Fibroblast of the aortic adventitia (primary cell): ENCODE data around the gene FREM2. TPM values are rescaled to one million over a fixed set of nuclear protein-coding genes. Genes with fewer than 3 reads are reported as not detected.

ENCODE experiments used
- DNase-seq: peaks from one replicate; pipeline ENCODE4 v3.0.0-alpha.2; 2010; ENCODE audit warnings: low read depth
- H3K4me3 ChIP-seq: 2 replicates; pipeline ENCODE4 v1.5.1; 2011; ENCODE audit warnings: low read depth, mild to moderate bottlenecking, control low read depth, low read length, moderate library complexity
- CTCF ChIP-seq: IDR thresholded peaks from 2 replicates; pipeline ENCODE4 v1.5.1; 2011; ENCODE audit warnings: mild to moderate bottlenecking, low read length, control low read depth, inconsistent platforms; ENCODE audit not compliant: insufficient read depth
- total RNA-seq: library from RNA; depleted of rRNA; stranded (reverse); fragments of >200 nt; gene quantifications from 2 replicates; pipeline ENCODE4 v1.2.3, GENCODE V29; 2012; ENCODE audit warnings: low replicate concordance

The FREM2 gene
- total RNA-seq, 1 donor: not detected

GRCh38 chr13:38656699-38657098, 30.2 kb upstream of the FREM2 start:
- H3K4me3 ChIP-seq: no peak overlapping the region
- no peak for DNase-seq
- TF ChIP-seq CTCF: no peak

- no peak for TF ChIP-seq CTCF
- peak; percentile 22 for DNase-seq
- H3K4me3 ChIP-seq: no peak overlapping the region
These were observed 29.7 kb upstream of the FREM2 start for GRCh38 chr13:38657191-38657590.

GRCh38 chr13:38658906-38659305, 28.0 kb upstream of the FREM2 start:
- TF ChIP-seq CTCF: no peak
- no peak overlapping the region for H3K4me3 ChIP-seq

GRCh38 chr13:38661010-38661675, 25.7 kb upstream of the FREM2 start:
- no peak overlapping the region for H3K4me3 ChIP-seq
- TF ChIP-seq CTCF: no peak
- peak; percentile 22 for DNase-seq

More at GRCh38 chr13:38658906-38659305, 28.0 kb upstream of the FREM2 start:
- no peak for DNase-seq

- no peak for TF ChIP-seq CTCF
- DNase-seq: peak; percentile 80
- H3K4me3 ChIP-seq: no peak overlapping the region
These were observed 24.5 kb upstream of the FREM2 start for GRCh38 chr13:38662362-38662761.

GRCh38 chr13:38664906-38665305, 22.0 kb upstream of the FREM2 start:
- no peak for TF ChIP-seq CTCF
- no peak overlapping the region for H3K4me3 ChIP-seq
- no peak for DNase-seq
